ENCODE measurements around the gene RAD51B.

DNA sequence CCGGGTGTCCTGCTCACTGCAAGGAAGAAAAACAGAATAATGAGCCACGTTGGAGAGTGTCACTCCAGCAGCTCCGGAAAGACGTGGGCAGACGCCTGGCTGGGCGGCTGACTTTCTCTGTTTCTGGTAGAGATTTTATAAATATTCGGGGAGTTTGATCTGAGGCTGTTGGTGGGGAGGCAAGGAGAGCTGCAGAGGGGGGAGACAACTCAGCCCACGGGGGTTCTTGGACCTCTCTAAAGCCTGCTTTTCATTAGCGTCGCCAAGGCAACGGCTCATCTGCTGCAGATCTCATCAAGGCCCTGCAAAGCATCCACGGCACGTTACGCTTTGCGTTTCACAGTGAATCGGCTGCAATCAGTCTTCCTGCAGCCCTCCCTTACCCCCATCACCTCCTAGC is 766.1 kb downstream of the RAD51B start:
- TF ChIP-seq POLR2A (IDR thresholded peaks at IDR 0.05): no peak
- TF ChIP-seq, protein P1, sequence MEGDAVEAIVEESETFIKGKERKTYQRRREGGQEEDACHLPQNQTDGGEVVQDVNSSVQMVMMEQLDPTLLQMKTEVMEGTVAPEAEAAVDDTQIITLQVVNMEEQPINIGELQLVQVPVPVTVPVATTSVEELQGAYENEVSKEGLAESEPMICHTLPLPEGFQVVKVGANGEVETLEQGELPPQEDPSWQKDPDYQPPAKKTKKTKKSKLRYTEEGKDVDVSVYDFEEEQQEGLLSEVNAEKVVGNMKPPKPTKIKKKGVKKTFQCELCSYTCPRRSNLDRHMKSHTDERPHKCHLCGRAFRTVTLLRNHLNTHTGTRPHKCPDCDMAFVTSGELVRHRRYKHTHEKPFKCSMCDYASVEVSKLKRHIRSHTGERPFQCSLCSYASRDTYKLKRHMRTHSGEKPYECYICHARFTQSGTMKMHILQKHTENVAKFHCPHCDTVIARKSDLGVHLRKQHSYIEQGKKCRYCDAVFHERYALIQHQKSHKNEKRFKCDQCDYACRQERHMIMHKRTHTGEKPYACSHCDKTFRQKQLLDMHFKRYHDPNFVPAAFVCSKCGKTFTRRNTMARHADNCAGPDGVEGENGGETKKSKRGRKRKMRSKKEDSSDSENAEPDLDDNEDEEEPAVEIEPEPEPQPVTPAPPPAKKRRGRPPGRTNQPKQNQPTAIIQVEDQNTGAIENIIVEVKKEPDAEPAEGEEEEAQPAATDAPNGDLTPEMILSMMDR (IDR thresholded peaks at IDR 0.05): no peak

Data from thyroid gland (tissue), 4 donors.